ENCODE data around the gene TPPP2.

- no peak for TF ChIP-seq RB1 (IDR thresholded peaks at IDR 0.05; ENCODE audit: low read depth)
- TF ChIP-seq MLLT1 (IDR thresholded peaks at IDR 0.05): no peak
- TF ChIP-seq PPARD (CRISPR knock-in tag; IDR thresholded peaks at IDR 0.05): no peak
- TF ChIP-seq NFIC (IDR thresholded peaks at IDR 0.05): no peak
Observed at GRCh38 chr14:21030531-21030930, 514 bp downstream of the TPPP2 start.

Measured in K562 (cell line).